ENCODE data around the gene CDK5RAP2. TPM values are rescaled to one million over a fixed set of nuclear protein-coding genes. Genes with fewer than 3 reads are reported as not detected.

Gene CDK5RAP2
- total and polyA plus RNA-seq, 8 donors, result 24.7 to 438 (median 31.3) TPM

DNA sequence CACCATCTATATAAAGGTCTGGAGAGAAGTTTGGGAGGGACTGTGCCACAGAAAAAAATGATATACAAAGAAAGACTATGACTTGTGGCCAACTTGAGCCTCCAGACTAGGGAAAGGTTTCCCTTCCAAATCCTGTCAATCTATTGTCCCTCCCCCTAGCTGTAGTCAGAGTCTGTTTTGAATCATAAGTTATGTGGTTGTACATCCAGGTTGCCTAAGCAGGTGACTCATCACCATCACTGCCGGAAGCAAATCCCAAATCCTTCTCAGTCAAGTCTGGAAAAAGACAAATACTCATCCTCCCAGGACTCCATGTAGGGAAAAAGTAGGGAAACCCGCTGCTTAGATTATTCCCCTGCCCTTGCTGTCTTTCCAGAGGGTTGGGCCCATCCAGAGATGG, 235.7 kb downstream of the CDK5RAP2 start:
- TF ChIP-seq CTCF (IDR thresholded peaks at IDR 0.05), result no peak
- no peak for TF ChIP-seq EP300 (IDR thresholded peaks at IDR 0.05)
- no peak for TF ChIP-seq POLR2AphosphoS5 (IDR thresholded peaks at IDR 0.05)
- no peak for TF ChIP-seq POLR2A (IDR thresholded peaks at IDR 0.05)
- intact Hi-C loops (cut with DNase I; ENCODE audit: low total_unique reads), result no loop called here
- Histone ChIP-seq H3K27ac (no peak overlapping the region), H3K4me1 (no peaks in the 10 kb centered on the region), H3K4me3 (no peak overlapping the region), H3K27me3 (peaks cover 0 to 2% (median 0%) of the 10 kb centered on the region in 3 donors), H3K36me3 (no peaks in the 10 kb centered on the region), H3K9me3 (no peaks in the 10 kb centered on the region)
- 69 to 84% (median 73%) methylated on average over 2 of the region's 2 CpGs for WGBS, 5 donors
- no peak for DNase-seq

GRCh38 chr9:120343416-120343815, 236.6 kb downstream of the CDK5RAP2 start:
- Histone ChIP-seq H3K9me3 (no peaks in the 10 kb centered on the region), H3K27me3 (no peaks in the 10 kb centered on the region), H3K4me1 (no peaks in the 10 kb centered on the region), H3K27ac (no peak overlapping the region), H3K4me3 (no peak overlapping the region), H3K36me3 (no peaks in the 10 kb centered on the region)
- WGBS, 5 donors, result 87 to 96% (median 92%) methylated on average over 2 of the region's 2 CpGs
- TF ChIP-seq POLR2AphosphoS5 (IDR thresholded peaks at IDR 0.05) (no peak), EP300 (IDR thresholded peaks at IDR 0.05) (no peak), CTCF (IDR thresholded peaks at IDR 0.05) (no peak), POLR2A (IDR thresholded peaks at IDR 0.05) (no peak)
- DNase-seq, result no peak
- intact Hi-C loops (cut with DNase I; ENCODE audit: low total_unique reads), result no loop called here

Other genes starting within 250 kb of the CDK5RAP2 start
- 10 to 100 TPM in 4 of 5 donors, 1 to 10 TPM in 1; 4.1 to 26.8 (median 15.8) TPM for gene MEGF9, start 134.3 kb upstream of the CDK5RAP2 start, total RNA-seq
- gene MEGF9, start 134.3 kb upstream of the CDK5RAP2 start, polyA plus RNA-seq, result 1 to 10 TPM; 3.5 to 4.1 (median 3.7) TPM
- 10 to 100 TPM; 11.3 to 78.9 (median 31.2) TPM for gene FBXW2, start 213.2 kb upstream of the CDK5RAP2 start, total RNA-seq
- gene FBXW2, start 213.2 kb upstream of the CDK5RAP2 start, polyA plus RNA-seq, result 10 to 100 TPM in 2 of 3 donors, 1 to 10 TPM in 1; 7.9 to 19.2 (median 16.7) TPM